Measurements from ENCODE around the gene ZNF746.

ZNF746 gene

DNA sequence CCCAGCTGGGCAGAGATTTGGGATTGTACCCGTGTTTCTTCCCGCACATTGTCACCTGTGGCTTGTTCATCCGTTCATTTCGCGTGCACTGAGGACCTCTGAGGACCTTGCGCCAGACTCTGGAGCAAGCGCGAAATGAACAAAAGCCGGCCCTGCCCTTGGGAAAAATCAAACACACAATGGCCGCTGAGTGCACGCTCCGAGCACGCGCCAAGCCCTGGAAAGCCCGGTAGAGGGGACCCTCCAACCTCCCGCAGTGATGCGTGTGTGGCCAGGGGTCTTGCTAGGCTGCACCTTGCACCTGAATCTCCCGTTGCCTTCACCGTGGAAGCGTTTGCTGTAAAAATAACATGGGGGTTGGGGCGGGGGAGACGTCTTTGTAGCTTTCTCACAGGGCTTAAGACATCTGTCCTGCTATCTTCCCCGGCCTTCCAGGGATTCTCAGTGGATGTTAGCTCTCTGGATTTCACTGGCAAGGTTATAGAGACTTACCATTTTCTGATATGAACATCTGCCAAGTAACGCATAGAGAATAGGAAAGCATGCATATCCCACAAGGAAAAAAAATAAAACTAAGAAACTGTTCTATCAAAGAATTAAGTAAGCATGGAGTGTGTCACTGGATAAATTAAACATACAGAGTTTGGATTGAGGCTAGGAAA, 74.0 kb downstream of the ZNF746 start:
- no peak for DNase-seq

DNA sequence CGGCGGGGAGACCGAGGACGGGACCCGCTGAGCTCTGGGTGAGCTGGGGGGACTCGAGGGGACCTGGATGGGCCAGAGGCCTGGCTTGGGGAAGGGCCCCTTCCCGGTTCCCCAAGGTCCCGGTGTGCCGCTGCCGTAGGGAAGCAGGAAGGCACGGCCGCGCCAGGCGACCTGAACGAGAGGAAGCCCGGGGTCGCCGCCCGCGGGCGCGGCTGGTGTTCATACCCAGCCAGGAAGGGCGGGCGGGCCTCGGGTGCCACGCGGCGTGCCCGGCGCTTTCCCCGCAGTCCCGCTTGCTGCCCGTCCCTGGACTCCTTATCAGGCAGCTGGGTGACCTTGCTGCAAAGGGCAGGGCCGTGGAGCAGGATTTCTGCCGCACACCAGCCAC, 74.7 kb downstream of the ZNF746 start:
- no peak for DNase-seq
